Stomach (tissue), 9 donors: Measurements from ENCODE around the gene LDB3. TPM values are rescaled to one million over a fixed set of nuclear protein-coding genes. Genes with fewer than 3 reads are reported as not detected.

Experiments
- DNase-seq, 2 donors: peaks; one replicate each; pipeline versions ENCODE4 v3.0.0 to v3.0.0-alpha.2; 2013 to 2019
- H3K27ac ChIP-seq, 5 donors: fragments of 200-600 bp in 4 of 5; sonication (generic) in 4 of 5; one replicate each; pipeline ENCODE4 v1.5.1; 2013 to 2019; ENCODE audit warnings: mild to moderate bottlenecking in 1 of 5, moderate library complexity in 1 of 5
- H3K27me3 ChIP-seq, 3 donors: fragments of 200-600 bp; sonication (generic); one replicate each; pipeline ENCODE4 v1.5.1; 2017 to 2019; ENCODE audit warnings: mixed run types in 1 of 3
- H3K36me3 ChIP-seq, 4 donors: fragments of 200-600 bp; sonication (generic); 1 replicate in 3 of 4; 2 replicates in 1 of 4; pipeline ENCODE4 v1.5.1; 2016 to 2019
- H3K4me1 ChIP-seq, 4 donors: fragments of 200-600 bp; sonication (generic); one replicate each; pipeline ENCODE4 v1.5.1; 2016 to 2019
- H3K4me3 ChIP-seq, 4 donors: fragments of 200-600 bp; sonication (generic) in 3 of 4; one replicate each; pipeline ENCODE4 v1.5.1; 2016 to 2019; ENCODE audit warnings: mild to moderate bottlenecking in 1 of 4
- H3K9me3 ChIP-seq, 4 donors: fragments of 200-600 bp; sonication (generic); one replicate each; pipeline ENCODE4 v1.5.1; 2016 to 2019
- EP300 ChIP-seq: sonication (generic); formaldehyde crosslinking; IDR thresholded peaks from one replicate; pipeline ENCODE4 v1.6.1; 2017; ENCODE audit warnings: antibody characterized with exemption
- POLR2A ChIP-seq, 4 donors: fragments of 450-650 bp; IDR thresholded peaks; one replicate each; pipeline ENCODE4 v1.6.1; 2016; ENCODE audit warnings: antibody characterized with exemption in 4 of 4, control low read depth in 2 of 4, mild to moderate bottlenecking in 1 of 4, moderate library complexity in 1 of 4
- POLR2AphosphoS5 ChIP-seq, 3 donors: sonication (generic); formaldehyde crosslinking; IDR thresholded peaks; one replicate each; pipeline ENCODE4 v1.6.1; 2016; ENCODE audit warnings: antibody characterized with exemption in 3 of 3
- WGBS, 5 donors: extraction: QIAGEN DNeasy Blood & Tissue Kit in 3 of 5; methylation state at CpG; one replicate each; pipeline versions ENCODE4 v1.1.5 to v1.1.7; 2013 to 2018; 5-methylcytosine and 5-hydroxymethylcytosine counted together
- intact Hi-C: fragments of 100-400 bp; cut with DNase I; formaldehyde crosslinking; loops from one replicate; pipeline ENCODE4 v1.15.1; 2023; ENCODE audit warnings: low total_unique reads
- polyA plus RNA-seq, 3 donors: library from polyadenylated mRNA; stranded (reverse); fragments of 200-250 nt; gene quantifications; one replicate each; pipeline ENCODE4 v1.2.3, GENCODE V29; 2013
- total RNA-seq, 5 donors: library from RNA; depleted of rRNA; stranded (reverse); fragments of >200 nt; gene quantifications; one replicate each; pipeline versions ENCODE4 v1.1.0 to v1.2.3, GENCODE V29; 2014 to 2016
- TF ChIP-seq, protein P1 (sequence below), 7 experiments: fragments of 450-650 bp in 4 of 7; fragments of 200-600 bp in 3 of 7; sonication (generic) in 3 of 7; IDR thresholded peaks; one replicate each; pipeline ENCODE4 v1.5.1; 2016 to 2019; ENCODE audit warnings: antibody characterized with exemption in 7 of 7, control low read depth in 2 of 7, mild to moderate bottlenecking in 1 of 7
- donor health status: healthy with polysubstance abuse.
- donor health status: Bipolar disorder and iron deficiency.
- donor health status: healthy.

Gene LDB3
- total and polyA plus RNA-seq, 8 donors: 0.29 to 8.5 (median 2.5) TPM

DNA sequence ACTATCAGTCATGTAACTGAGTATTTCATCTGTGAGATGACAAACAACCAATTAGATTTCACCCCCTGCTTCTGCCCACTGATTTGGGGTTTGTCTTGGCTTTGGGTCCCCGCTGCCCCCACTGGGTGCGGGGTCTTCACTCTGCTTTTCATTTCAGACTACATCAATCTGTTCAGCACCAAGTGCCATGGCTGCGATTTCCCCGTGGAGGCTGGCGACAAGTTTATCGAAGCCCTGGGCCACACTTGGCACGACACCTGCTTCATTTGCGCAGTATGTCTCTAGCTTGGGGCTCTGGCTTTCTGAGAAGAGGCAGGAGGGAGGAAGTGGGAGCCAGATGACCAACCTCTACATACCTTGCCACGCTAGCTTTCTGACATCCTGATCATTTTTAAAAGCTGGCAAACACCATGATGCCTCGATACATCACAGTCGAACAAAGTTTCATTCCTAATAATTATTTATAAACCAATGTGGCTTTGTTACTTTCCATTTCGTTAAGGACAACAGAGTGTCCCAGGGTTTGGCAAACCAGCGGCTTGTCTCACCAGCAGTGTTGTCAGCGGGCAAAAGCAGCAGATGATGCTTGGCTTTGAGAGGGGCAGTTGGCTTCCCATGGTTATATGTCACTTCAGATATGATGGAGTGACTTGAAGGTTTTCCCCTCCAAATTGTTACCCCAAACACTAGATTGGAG, 57.8 kb downstream of the LDB3 start:
- Histone ChIP-seq H3K4me3 (no peak overlapping the region), H3K9me3 (no peaks in the 10 kb centered on the region), H3K27me3 (no peaks in the 10 kb centered on the region), H3K36me3 (no peaks in the 10 kb centered on the region), H3K27ac (no peak overlapping the region), H3K4me1 (peaks cover 3 to 34% (median 17%) of the 10 kb centered on the region in 4 donors)
- TF ChIP-seq EP300: no peak
- TF ChIP-seq, protein P1, sequence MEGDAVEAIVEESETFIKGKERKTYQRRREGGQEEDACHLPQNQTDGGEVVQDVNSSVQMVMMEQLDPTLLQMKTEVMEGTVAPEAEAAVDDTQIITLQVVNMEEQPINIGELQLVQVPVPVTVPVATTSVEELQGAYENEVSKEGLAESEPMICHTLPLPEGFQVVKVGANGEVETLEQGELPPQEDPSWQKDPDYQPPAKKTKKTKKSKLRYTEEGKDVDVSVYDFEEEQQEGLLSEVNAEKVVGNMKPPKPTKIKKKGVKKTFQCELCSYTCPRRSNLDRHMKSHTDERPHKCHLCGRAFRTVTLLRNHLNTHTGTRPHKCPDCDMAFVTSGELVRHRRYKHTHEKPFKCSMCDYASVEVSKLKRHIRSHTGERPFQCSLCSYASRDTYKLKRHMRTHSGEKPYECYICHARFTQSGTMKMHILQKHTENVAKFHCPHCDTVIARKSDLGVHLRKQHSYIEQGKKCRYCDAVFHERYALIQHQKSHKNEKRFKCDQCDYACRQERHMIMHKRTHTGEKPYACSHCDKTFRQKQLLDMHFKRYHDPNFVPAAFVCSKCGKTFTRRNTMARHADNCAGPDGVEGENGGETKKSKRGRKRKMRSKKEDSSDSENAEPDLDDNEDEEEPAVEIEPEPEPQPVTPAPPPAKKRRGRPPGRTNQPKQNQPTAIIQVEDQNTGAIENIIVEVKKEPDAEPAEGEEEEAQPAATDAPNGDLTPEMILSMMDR (IDR thresholded peaks at IDR 0.05): no peak
- no peak for TF ChIP-seq POLR2AphosphoS5 (IDR thresholded peaks at IDR 0.05)
- no peak for TF ChIP-seq POLR2A (IDR thresholded peaks at IDR 0.05)
- intact Hi-C loops: no loop called here
- DNase-seq: no peak
- WGBS, 5 donors: 74 to 87% (median 76%) methylated on average over 14 of the region's 14 CpGs

DNA sequence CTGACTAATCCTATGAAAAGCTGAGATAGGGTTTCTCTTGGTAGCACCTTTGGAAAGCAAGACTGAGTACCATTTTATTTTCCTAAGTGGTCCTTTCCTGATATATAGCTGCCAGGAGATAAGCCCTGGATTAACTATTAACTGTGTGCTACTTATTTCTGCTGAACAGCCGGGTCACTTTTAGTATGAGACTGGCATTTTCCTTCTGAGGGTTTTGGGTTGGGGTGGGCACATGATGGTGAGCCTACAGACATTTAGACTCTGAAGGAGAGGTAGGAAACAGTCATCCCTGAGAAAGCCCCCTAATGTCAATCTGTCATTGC, 58.3 kb downstream of the LDB3 start:
- TF ChIP-seq POLR2AphosphoS5 (IDR thresholded peaks at IDR 0.05): peak in 1 of 3 donors; percentile 8
- TF ChIP-seq, protein P1 (IDR thresholded peaks at IDR 0.05): no peak
- Histone ChIP-seq H3K27ac (peak overlapping the region in 2 of 5 donors; percentile 35 to 91), H3K27me3 (no peaks in the 10 kb centered on the region), H3K9me3 (no peaks in the 10 kb centered on the region), H3K36me3 (no peaks in the 10 kb centered on the region), H3K4me1 (peaks cover 3 to 34% (median 17%) of the 10 kb centered on the region in 4 donors), H3K4me3 (no peak overlapping the region)
- peak in 1 of 2 donors; percentile 42 for DNase-seq
- intact Hi-C loops: no loop called here
- 19 to 44% (median 30%) methylated on average over 1 of the region's 1 CpG for WGBS, 5 donors

DNA sequence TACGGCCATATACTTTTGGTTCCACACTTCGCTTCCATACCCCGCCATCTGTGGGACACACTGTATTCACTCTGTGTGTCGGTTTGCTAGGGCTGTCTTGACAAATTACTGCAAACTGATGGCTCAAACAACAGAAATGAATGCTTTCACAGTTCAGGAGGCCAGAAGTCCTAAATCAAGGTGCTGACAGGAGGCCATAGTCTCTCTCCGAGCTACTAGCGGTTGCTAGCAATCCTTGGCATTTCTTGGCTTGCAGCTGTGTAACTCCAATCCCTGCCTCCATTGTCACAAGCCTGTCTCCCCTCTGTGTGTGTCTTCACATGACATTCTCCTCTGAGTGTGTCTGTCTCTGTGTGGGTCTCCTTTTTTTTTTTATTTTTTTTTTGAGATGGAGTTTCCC, 59.2 kb downstream of the LDB3 start:
- DNase-seq: no peak
- Histone ChIP-seq H3K36me3 (no peaks in the 10 kb centered on the region), H3K4me3 (no peak overlapping the region), H3K4me1 (peaks cover 3 to 36% (median 17%) of the 10 kb centered on the region in 4 donors), H3K27me3 (no peaks in the 10 kb centered on the region), H3K9me3 (no peaks in the 10 kb centered on the region), H3K27ac (peak overlapping the region in 2 of 5 donors; percentile 35 to 91)
- intact Hi-C loops: no loop called here
- 84 to 92% (median 88%) methylated on average over 6 of the region's 6 CpGs for WGBS, 5 donors
- TF ChIP-seq POLR2A (IDR thresholded peaks at IDR 0.05) (no peak), EP300 (no peak), POLR2AphosphoS5 (IDR thresholded peaks at IDR 0.05) (no peak)
- TF ChIP-seq, protein P1 (IDR thresholded peaks at IDR 0.05): no peak

DNA sequence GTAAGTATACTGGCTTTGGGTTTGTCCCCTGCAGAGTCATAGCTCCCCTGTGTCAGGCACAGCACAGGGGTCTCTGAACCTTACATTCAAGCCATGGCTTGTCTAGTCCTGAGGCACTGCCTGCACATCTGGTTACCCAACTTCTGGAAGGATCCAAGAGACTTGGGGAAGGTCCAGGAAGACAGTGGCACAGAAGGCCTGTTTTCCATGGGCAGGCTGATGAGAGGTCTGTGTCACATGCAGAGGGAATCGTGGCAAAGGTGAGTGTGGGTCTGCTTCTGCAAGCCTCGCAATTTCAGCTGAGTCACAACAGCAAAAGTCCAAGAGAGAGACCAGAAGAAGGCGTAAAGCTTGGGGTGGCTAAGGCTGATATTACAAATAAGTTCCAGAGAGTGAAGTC, 59.7 kb downstream of the LDB3 start:
- Histone ChIP-seq H3K27me3 (no peaks in the 10 kb centered on the region), H3K4me3 (no peak overlapping the region), H3K36me3 (no peaks in the 10 kb centered on the region), H3K9me3 (no peaks in the 10 kb centered on the region), H3K4me1 (peaks cover 3 to 41% (median 18%) of the 10 kb centered on the region in 4 donors), H3K27ac (peak overlapping the region in 1 of 5 donors; percentile 91)
- intact Hi-C loops: no loop called here
- no peak for DNase-seq
- TF ChIP-seq, protein P1 (IDR thresholded peaks at IDR 0.05): no peak
- TF ChIP-seq POLR2AphosphoS5 (IDR thresholded peaks at IDR 0.05): no peak
- no peak for TF ChIP-seq POLR2A (IDR thresholded peaks at IDR 0.05)
- TF ChIP-seq EP300: no peak
- 67 to 86% (median 79%) methylated on average over 3 of the region's 3 CpGs for WGBS, 5 donors
